Astrocyte of the cerebellum (primary cell): ENCODE data around the gene NPAS1.

Source experiments
- DNase-seq: peaks from one replicate; pipeline ENCODE4 v3.0.0-alpha.2; 2011; ENCODE audit warnings: low read depth
- H3K4me3 ChIP-seq: 2 replicates; pipeline ENCODE4 v1.5.1; 2011; ENCODE audit warnings: mild to moderate bottlenecking, low read depth, low read length, moderate library complexity
- CTCF ChIP-seq: IDR thresholded peaks from 2 replicates; pipeline ENCODE4 v1.5.1; 2012; ENCODE audit warnings: low read length, low read depth, moderate library complexity, mild to moderate bottlenecking; ENCODE audit errors: missing control alignments
- in situ Hi-C: cut with HindIII; loops from 2 replicates; pipeline ENCODE4 v1.10.0; 2017; ENCODE audit warnings: low sequenced_read_pairs

NPAS1 gene

GRCh38 chr19:47019431-47020041, at the start of gene NPAS1:
TSS of gene NPAS1 (plus strand) at chr19:47019837. CDS start at chr19:47021048, 1,211 bp downstream.
- H3K4me3 ChIP-seq = peak within 1 kb of the TSS; percentile 10

GRCh38 chr19:46970815-46971214, 48.8 kb upstream of the NPAS1 start:
- no peak for DNase-seq
- in situ Hi-C loops = no loop called here
- H3K4me3 ChIP-seq = no peak overlapping the region
- TF ChIP-seq CTCF = no peak

More at GRCh38 chr19:47019431-47020041, at the start of gene NPAS1:
- in situ Hi-C loops = no loop called here
- DNase-seq = no peak
- TF ChIP-seq CTCF = no peak

- TF ChIP-seq CTCF = no peak
- in situ Hi-C loops = no loop called here
- no peak for DNase-seq
- H3K4me3 ChIP-seq = no peak overlapping the region
These were observed 47.3 kb upstream of the NPAS1 start for GRCh38 chr19:46972311-46972710.

GRCh38 chr19:46974181-46974580, 45.5 kb upstream of the NPAS1 start:
- no peak for TF ChIP-seq CTCF
- DNase-seq = no peak
- no peak overlapping the region for H3K4me3 ChIP-seq
- in situ Hi-C loops = no loop called here

- in situ Hi-C loops = no loop called here
- no peak overlapping the region for H3K4me3 ChIP-seq
- no peak for DNase-seq
- no peak for TF ChIP-seq CTCF
These were observed 44.4 kb upstream of the NPAS1 start for GRCh38 chr19:46975011-46975924.

- no peak for TF ChIP-seq CTCF
- no peak overlapping the region for H3K4me3 ChIP-seq
- in situ Hi-C loops = no loop called here
- peak; percentile 94 for DNase-seq
These were observed 43.5 kb upstream of the NPAS1 start for GRCh38 chr19:46975925-46976782.
